Measurements from ENCODE around the gene STARD10.

DNA sequence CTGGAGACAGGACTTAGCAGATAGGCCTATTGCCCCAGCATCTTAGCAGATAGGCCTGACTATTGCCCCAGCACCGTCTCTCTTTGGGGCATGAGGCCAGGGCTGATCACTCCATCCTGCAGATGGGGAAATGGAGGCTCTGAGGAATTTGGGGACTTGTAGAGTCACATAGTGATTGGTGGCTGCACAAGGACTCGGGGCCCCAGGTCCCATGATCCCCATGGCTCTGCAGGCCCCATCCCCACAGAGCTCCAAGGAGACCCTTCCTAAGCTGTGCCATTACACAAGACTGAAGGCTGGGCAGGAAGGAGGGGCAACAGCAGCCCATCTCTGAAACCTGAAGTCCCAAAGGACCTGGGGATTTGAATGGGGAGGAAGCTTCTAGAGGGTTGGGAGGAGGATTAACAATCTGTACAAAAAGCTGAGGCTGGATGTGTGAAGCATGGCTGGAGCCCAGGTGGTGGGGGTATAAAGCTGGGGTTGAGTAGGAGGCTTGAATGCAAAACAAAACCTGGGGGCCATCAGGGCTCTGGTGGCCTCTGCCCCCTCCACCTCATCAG, 43.2 kb downstream of the STARD10 start:
- TF ChIP-seq, protein P1, sequence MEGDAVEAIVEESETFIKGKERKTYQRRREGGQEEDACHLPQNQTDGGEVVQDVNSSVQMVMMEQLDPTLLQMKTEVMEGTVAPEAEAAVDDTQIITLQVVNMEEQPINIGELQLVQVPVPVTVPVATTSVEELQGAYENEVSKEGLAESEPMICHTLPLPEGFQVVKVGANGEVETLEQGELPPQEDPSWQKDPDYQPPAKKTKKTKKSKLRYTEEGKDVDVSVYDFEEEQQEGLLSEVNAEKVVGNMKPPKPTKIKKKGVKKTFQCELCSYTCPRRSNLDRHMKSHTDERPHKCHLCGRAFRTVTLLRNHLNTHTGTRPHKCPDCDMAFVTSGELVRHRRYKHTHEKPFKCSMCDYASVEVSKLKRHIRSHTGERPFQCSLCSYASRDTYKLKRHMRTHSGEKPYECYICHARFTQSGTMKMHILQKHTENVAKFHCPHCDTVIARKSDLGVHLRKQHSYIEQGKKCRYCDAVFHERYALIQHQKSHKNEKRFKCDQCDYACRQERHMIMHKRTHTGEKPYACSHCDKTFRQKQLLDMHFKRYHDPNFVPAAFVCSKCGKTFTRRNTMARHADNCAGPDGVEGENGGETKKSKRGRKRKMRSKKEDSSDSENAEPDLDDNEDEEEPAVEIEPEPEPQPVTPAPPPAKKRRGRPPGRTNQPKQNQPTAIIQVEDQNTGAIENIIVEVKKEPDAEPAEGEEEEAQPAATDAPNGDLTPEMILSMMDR (IDR thresholded peaks at IDR 0.05): no peak
- TF ChIP-seq POLR2A (IDR thresholded peaks at IDR 0.05): no peak
